AG04449 (cell line): Measurements from ENCODE around the gene RIOK1.

Source experiments
- CTCF ChIA-PET: fragments of 350-600 bp; formaldehyde crosslinking; extraction: SDS; loops from one replicate; lab custom pipeline; 2021; ENCODE audit warnings: antibody characterized with exemption; lab: Yijun Ruan, JAX
- POLR2A ChIA-PET: fragments of 400-600, 350-600 bp; formaldehyde crosslinking; extraction: SDS; loops from one replicate; lab custom pipeline; 2020; ENCODE audit warnings: antibody characterized with exemption, inconsistent platforms; lab: Yijun Ruan, JAX
- DNase-seq: peaks from one replicate; pipeline ENCODE4 v3.0.0-alpha.2; 2010; ENCODE audit warnings: low read depth, low spot score
- H3K4me3 ChIP-seq: 2 replicates; pipeline ENCODE4 v1.5.1; 2011; ENCODE audit warnings: low read depth, mild to moderate bottlenecking, control low read depth, low read length
- TF ChIP-seq, protein P1 (sequence below): IDR thresholded peaks from one replicate; pipeline ENCODE4 v1.5.1; 2011; ENCODE audit warnings: mild to moderate bottlenecking, moderate library complexity, low read length, control low read depth, inconsistent platforms; ENCODE audit not compliant: insufficient read depth; ENCODE audit errors: missing control alignments

The RIOK1 gene

DNA sequence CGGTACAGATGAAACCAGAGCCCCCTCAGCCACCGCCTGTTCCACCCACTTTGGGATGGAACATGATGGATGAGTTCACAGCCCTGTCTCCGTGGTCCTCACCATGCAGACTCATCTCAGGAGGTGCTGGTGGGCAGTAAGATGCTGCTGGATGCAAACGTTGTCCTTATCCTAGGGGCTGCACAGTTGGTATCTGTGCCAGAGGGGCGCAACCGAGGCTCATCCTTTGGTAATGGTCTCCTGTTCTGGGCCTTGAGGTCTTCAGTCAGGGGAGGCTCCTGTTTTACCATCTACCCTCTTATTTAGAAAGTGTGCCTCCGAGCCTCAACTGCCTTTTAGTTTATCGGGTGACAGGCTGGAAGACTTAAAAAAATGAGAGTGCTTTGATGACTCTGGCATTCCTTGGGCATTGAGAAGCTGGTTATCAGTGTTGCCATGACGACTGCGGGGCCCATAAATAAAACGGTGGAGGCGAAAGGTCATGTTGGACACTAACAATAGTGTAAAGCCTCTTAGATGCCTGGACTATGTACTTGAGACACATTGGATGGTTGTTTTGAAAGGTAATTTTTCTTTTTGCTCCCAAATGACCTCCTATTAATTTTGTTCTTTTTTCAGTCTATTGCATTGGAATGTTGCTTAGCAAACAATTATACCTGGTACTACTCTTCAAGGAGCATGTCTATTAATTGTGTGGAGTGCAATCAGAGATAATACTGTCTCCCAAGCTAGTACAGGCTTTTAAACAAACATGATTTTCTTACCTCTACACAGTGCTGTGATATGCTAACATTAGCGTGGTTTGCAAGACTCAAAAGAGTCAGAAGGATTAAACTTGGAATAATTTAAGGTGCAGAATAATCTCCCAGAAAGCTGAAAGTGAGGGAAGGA, 77.6 kb downstream of the RIOK1 start:
- POLR2A ChIA-PET: no interaction called here
- CTCF ChIA-PET: interaction anchor here (1.0 to 1.1 kb wide), 2 partner anchors 42 to 126 kb away, joined by 3 read pairs; no protein-coding TSS in a partner anchor
- no peak overlapping the region for H3K4me3 ChIP-seq
- TF ChIP-seq, protein P1, sequence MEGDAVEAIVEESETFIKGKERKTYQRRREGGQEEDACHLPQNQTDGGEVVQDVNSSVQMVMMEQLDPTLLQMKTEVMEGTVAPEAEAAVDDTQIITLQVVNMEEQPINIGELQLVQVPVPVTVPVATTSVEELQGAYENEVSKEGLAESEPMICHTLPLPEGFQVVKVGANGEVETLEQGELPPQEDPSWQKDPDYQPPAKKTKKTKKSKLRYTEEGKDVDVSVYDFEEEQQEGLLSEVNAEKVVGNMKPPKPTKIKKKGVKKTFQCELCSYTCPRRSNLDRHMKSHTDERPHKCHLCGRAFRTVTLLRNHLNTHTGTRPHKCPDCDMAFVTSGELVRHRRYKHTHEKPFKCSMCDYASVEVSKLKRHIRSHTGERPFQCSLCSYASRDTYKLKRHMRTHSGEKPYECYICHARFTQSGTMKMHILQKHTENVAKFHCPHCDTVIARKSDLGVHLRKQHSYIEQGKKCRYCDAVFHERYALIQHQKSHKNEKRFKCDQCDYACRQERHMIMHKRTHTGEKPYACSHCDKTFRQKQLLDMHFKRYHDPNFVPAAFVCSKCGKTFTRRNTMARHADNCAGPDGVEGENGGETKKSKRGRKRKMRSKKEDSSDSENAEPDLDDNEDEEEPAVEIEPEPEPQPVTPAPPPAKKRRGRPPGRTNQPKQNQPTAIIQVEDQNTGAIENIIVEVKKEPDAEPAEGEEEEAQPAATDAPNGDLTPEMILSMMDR: no peak
- no peak for DNase-seq
